GM21423 (cell line): Measurements from ENCODE around the gene ZBTB17.
"Not testable (repeated sequence)": the region's sequence is repeated elsewhere in the genome, so short reads cannot be mapped to it uniquely, and the experiment has no call there.

ENCODE experiments used
- ATAC-seq: cut with Tn5 transposase; IDR thresholded peaks from one replicate; pipeline ENCODE4 v1.9.1; 2021; ENCODE audit warnings: mild to moderate bottlenecking, moderate library complexity; ENCODE audit not compliant: unreplicated experiment

Gene ZBTB17

DNA sequence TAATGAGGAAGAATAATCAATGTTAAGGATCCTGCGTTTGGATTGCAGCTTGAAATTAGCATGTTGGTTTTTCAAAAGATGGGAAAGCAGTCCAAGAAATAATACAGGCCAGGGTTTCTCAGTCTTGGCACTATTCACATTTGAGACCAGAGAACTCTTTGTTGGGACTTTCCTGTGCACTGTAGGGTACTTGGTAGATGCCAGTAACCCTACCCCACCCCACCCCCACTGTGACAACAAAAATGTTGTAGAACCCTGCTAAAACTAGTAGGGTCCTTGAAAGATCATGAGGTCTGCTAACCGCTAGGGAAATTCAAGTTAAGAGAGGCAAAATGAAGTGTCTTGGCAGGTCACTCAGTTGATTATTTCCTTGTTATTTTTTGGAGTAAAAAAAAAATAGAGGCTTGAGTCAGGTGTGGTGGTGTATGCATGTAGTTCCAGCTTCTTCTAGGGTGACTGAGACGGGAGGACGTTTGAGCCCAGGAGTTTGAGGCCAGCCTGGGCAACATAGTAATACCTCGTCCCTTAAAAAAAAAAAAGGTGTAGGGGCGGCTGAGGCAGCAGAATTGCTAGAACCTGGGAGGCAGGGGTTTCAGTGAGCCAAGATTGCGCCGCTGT is 75.1 kb downstream of the ZBTB17 start:
- ATAC-seq = no peak

DNA sequence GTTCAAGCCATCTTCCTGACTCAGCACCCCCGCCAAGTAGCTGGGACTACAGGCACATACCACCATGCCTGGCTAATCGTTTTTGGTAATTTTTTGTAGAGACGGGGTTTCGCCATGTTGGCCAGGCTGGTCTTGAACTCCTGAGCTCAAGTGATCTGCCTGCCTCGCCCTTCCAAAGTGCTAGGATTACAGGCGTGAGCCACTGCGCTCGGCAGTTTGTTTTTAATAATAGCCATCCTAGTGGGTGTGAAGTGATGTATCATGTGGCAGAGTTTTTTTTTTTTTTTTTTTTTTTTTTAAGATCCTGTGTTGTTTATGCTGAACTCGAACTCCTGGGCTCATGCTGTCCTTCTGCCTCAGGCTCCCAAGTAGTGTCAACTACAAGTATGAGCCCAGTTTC is 76.6 kb downstream of the ZBTB17 start:
- ATAC-seq = no peak

DNA sequence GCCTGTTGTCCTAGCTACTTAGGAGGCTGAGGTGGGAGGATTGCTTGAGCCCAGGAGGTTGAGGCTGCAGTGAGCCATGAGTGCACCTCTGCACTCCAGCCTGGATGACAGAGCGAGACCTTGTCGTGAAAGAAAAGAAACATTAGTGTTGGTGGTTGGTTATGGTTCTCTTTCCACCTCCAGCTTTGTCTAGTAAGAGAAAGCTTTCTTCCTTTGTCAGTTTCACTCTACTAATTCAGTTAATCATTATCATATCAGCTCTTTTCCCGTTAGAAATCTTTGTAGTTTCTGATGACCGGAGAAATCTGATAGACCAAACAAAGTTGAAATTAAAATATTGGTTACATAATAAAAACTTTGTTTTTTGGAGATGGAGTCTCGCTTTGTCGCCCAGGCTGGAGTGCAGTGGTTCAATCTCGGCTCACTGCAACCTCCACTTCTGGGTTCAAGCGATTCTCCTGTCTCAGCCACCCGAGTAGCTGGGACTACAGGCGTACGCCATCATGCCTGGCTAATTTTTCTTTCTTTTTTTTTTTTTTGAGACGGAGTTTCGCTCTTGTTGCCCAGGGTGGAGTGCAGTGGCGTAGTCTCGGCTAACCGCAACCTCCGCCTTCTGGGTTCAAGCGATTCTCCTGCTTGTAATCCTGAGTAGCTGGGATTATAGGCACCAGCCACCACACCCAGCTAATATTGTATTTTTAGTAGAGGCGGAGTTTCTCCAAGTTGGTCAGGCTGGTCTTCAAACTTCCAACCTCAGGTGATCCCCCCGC is 78.9 kb downstream of the ZBTB17 start:
- ATAC-seq = not testable (repeated sequence)

DNA sequence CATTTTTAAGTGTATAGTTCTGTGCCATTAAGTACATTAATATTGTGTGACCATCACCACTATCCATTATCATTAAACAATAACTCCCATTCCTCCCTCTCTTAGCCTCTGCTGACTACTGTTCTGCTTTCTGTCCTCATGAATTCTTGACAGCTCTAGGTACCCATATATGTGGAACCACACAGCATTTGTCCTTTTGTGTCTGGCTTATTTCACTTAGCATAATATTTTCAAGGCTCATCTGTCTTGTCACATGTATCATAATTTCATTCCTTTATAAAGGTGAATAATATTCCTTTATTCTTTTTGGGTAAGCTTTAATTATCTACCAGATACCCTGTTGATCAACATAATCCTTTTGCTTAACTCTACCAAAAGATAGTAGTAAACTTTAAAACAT is 80.7 kb downstream of the ZBTB17 start:
- no peak for ATAC-seq

DNA sequence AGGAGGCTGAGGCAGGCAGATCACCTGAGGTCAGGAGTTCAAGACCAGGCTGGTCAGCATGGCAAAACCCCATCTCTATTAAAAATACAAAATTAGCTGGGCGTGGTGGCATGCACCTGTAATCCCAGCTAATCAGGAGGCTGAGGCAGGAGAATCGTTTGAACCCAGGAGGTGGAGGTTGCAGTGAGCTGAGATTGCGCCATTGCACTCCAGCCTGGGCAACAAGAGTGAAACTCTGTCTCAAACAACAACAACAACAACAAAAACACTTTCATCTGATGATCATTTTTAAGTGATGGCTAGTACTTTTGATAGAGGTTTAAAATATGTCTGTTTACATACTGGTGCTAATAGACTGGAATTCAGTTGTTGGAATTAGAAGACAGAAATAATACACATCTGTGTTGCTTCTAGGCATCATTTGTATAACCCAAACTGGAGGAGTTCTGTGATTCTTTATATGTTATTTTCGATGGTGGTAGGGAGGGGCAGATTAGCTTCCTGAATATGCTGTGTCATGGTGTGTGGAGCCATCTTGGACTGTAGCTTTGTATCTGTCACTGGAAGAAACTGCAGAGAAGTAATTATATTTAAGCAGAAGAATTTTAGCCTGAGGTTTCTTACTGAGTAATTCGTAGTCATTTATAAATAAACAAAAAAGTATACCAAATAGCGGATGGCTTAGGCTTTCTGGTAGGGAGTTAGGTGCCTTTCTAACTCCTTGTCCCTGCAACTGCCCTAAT is 82.9 kb downstream of the ZBTB17 start:
- not testable (repeated sequence) for ATAC-seq
